Suprapubic skin (tissue), 3 donors: ENCODE data around the gene MYB.

Experiments
- EP300 ChIP-seq: sonication (generic); formaldehyde crosslinking; IDR thresholded peaks from one replicate; pipeline ENCODE4 v1.6.1; 2017; ENCODE audit warnings: antibody characterized with exemption
- TF ChIP-seq, protein P1 (sequence below), 2 donors: fragments of 200-600 bp in 1 of 2; fragments of 450-650 bp in 1 of 2; sonication (generic) in 1 of 2; IDR thresholded peaks; one replicate each; pipeline ENCODE4 v1.5.1; 2016 to 2019; ENCODE audit warnings: antibody characterized with exemption in 2 of 2, mild to moderate bottlenecking in 1 of 2, moderate library complexity in 1 of 2

DNA sequence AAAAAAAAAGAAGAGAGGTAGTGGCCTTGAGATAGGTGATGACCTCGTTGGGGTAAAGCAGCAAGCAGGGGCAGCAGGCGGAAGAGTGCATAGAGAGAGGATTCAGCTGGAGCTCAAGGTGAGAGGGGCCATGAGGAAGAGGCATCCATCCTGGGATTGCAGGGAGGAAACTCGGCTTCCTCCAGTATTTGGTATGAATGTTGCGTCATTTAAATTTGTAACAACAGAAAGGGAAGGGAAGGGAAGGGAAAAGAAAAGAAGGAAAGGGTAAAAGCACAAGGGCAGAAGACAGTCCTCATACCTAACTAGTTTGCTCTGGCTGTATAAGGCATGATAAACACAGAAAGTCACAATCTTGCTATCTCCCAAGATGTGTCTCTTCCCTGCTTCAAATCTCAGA, 39.9 kb upstream of the MYB start:
- TF ChIP-seq, protein P1, sequence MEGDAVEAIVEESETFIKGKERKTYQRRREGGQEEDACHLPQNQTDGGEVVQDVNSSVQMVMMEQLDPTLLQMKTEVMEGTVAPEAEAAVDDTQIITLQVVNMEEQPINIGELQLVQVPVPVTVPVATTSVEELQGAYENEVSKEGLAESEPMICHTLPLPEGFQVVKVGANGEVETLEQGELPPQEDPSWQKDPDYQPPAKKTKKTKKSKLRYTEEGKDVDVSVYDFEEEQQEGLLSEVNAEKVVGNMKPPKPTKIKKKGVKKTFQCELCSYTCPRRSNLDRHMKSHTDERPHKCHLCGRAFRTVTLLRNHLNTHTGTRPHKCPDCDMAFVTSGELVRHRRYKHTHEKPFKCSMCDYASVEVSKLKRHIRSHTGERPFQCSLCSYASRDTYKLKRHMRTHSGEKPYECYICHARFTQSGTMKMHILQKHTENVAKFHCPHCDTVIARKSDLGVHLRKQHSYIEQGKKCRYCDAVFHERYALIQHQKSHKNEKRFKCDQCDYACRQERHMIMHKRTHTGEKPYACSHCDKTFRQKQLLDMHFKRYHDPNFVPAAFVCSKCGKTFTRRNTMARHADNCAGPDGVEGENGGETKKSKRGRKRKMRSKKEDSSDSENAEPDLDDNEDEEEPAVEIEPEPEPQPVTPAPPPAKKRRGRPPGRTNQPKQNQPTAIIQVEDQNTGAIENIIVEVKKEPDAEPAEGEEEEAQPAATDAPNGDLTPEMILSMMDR (IDR thresholded peaks at IDR 0.05): no peak
- no peak for TF ChIP-seq EP300
